GM12801 (cell line): ENCODE measurements around the gene KRT33A.

Source experiments
- CTCF ChIP-seq: IDR thresholded peaks from one replicate; pipeline ENCODE4 v1.5.1; 2011; ENCODE audit warnings: control low read depth; ENCODE audit not compliant: insufficient read length; ENCODE audit errors: extremely low read depth

KRT33A gene

GRCh38 chr17:41333098-41333497 is 17.5 kb downstream of the KRT33A start:
- no peak for TF ChIP-seq CTCF

GRCh38 chr17:41332239-41332638 is 18.4 kb downstream of the KRT33A start:
- TF ChIP-seq CTCF = no peak

GRCh38 chr17:41331606-41332005 is 19.0 kb downstream of the KRT33A start:
- TF ChIP-seq CTCF = no peak

GRCh38 chr17:41329279-41329948 is 21.2 kb downstream of the KRT33A start:
- no peak for TF ChIP-seq CTCF

- no peak for TF ChIP-seq CTCF
Observed at GRCh38 chr17:41328207-41328606, 22.4 kb downstream of the KRT33A start.

- TF ChIP-seq CTCF = no peak
Observed at GRCh38 chr17:41327411-41328120, 23.1 kb downstream of the KRT33A start.

GRCh38 chr17:41326173-41327145 is 24.2 kb downstream of the KRT33A start:
- no peak for TF ChIP-seq CTCF
